ENCODE data around the gene TXNRD3.

DNA sequence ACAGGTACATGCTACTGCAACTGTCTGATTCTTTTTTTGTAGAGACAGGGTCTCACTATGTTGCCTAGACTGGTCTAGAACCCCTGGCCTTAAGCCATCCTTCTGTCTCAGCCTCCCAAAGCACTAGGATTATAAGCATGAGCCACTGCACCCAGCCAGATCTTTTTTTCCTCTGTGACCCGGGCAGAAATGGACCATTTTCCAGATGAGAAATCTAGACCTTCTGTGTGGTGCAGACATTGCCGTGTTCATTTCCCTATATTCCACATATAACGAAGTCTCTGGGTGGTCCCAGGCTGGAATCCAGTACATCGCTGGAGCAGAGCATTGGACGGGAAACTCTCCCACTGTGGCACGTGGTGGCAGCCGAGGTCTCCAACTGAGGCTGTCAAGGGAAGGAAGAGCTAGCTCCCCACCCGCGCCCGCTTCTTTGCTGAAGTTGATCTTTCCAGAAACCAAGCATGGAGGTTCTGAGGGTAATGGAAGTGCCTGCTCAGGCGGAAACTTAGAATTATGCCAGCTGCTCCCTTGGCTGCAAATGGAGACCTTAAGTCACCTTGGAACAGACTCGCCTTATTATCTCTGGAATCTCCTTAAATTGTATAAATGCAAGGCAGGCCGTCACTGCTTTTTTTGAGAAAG is 23.1 kb upstream of the TXNRD3 start:
- TF ChIP-seq, protein P1, sequence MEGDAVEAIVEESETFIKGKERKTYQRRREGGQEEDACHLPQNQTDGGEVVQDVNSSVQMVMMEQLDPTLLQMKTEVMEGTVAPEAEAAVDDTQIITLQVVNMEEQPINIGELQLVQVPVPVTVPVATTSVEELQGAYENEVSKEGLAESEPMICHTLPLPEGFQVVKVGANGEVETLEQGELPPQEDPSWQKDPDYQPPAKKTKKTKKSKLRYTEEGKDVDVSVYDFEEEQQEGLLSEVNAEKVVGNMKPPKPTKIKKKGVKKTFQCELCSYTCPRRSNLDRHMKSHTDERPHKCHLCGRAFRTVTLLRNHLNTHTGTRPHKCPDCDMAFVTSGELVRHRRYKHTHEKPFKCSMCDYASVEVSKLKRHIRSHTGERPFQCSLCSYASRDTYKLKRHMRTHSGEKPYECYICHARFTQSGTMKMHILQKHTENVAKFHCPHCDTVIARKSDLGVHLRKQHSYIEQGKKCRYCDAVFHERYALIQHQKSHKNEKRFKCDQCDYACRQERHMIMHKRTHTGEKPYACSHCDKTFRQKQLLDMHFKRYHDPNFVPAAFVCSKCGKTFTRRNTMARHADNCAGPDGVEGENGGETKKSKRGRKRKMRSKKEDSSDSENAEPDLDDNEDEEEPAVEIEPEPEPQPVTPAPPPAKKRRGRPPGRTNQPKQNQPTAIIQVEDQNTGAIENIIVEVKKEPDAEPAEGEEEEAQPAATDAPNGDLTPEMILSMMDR (IDR thresholded peaks at IDR 0.05; ENCODE audit: low read length): no peak
- TF ChIP-seq EZH2 (optimal IDR thresholded peaks at IDR 0.05; ENCODE audit: low read depth, low read length): no peak
- TF ChIP-seq EZH2phosphoT487 (IDR thresholded peaks at IDR 0.05; ENCODE audit: low read length): no peak
